ENCODE measurements around the gene SEC61A2. TPM values are rescaled to one million over a fixed set of nuclear protein-coding genes. Genes with fewer than 3 reads are reported as not detected.

SEC61A2 gene
- total and polyA plus RNA-seq, 11 donors: 5.5 to 17.0 (median 9.2) TPM

- intact Hi-C loops (cut with DNase I): no loop called here
- no peaks in the 10 kb centered on the region for H3K27me3 ChIP-seq
- no peak for DNase-seq
- no peaks in the 10 kb centered on the region for H3K4me1 ChIP-seq
- 68 to 90% (median 81%) methylated on average over 14 of the region's 14 CpGs for WGBS, 4 donors
- H3K4me3 ChIP-seq: no peak overlapping the region
- ATAC-seq: no peak
- no peak overlapping the region for H3K27ac ChIP-seq
- TF ChIP-seq CTCF (IDR thresholded peaks at IDR 0.05): no peak
- no peak for TF ChIP-seq POLR2A (IDR thresholded peaks at IDR 0.05)
- peaks cover 0 to 95% (median 82%) of the 10 kb centered on the region in 9 donors for H3K36me3 ChIP-seq
- no peaks in the 10 kb centered on the region for H3K9me3 ChIP-seq
Measured at GRCh38 chr10:12107781-12108180, 21.7 kb upstream of the SEC61A2 start.

DNA sequence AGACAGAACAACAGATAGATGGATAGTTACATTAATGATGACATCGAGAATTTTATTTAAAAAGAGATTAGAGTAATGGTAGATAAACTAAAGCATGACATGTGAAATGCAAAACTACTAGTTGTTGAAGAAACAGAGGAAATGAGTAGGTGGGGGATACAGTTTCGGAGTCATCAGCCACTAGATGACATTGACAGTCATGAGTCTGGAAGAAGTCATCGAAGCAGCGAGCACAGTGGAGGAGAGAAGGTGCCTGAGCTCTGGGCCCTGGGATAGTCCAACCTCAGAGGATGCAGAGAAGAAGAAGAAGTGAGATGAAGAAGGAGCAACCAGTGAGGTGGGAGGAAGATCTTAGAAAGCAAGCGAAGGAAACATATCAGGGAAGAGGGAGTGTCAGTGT lies 20.2 kb upstream of the SEC61A2 start:
- ATAC-seq: no peak
- DNase-seq: no peak
- 95 to 98% (median 96%) methylated on average over 5 of the region's 5 CpGs for WGBS, 4 donors
- Histone ChIP-seq H3K27ac (no peak overlapping the region), H3K4me3 (no peak overlapping the region), H3K4me1 (no peaks in the 10 kb centered on the region), H3K9me3 (no peaks in the 10 kb centered on the region), H3K27me3 (no peaks in the 10 kb centered on the region), H3K36me3 (peaks cover 0 to 97% (median 84%) of the 10 kb centered on the region in 9 donors)
- TF ChIP-seq CTCF (IDR thresholded peaks at IDR 0.05) (no peak), POLR2A (IDR thresholded peaks at IDR 0.05) (no peak)
- intact Hi-C loops (cut with DNase I): no loop called here

- H3K36me3 ChIP-seq: peaks cover 0 to 92% (median 70%) of the 10 kb centered on the region in 9 donors
- TF ChIP-seq POLR2A (IDR thresholded peaks at IDR 0.05) (no peak), CTCF (IDR thresholded peaks at IDR 0.05) (no peak)
Measured at GRCh38 chr10:12111528-12111927, 17.9 kb upstream of the SEC61A2 start.

DNA sequence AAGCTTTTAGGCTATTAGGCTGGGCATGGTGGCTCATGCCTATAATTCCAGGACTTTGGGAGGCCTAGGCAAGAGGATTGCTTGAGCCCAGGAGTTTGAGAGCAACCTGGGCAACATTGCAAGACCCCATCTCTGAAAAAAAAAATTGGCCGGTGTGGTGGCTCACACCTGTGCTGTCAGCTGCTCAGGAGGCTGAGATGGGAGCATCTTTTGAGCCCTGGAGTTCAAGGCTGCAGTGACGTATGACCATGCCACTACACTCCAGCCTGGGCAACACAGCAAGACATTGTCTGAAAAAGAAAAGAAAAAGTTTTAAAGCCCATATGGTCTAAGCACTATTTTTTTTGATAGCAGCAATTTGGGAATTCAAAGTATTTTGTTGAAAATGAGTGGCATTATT lies 15.8 kb upstream of the SEC61A2 start:
- ATAC-seq (no peak), DNase-seq (no peak)
- WGBS, 4 donors: 92 to 99% (median 95%) methylated on average over 2 of the region's 2 CpGs
- intact Hi-C loops (cut with DNase I): no loop called here
- no peak overlapping the region for H3K4me3 ChIP-seq
- H3K9me3 ChIP-seq: no peaks in the 10 kb centered on the region
- no peak for TF ChIP-seq CTCF (IDR thresholded peaks at IDR 0.05)
- TF ChIP-seq POLR2A (IDR thresholded peaks at IDR 0.05): no peak
- no peaks in the 10 kb centered on the region for H3K4me1 ChIP-seq
- peaks cover 0 to 88% (median 64%) of the 10 kb centered on the region in 9 donors for H3K36me3 ChIP-seq
- H3K27me3 ChIP-seq: no peaks in the 10 kb centered on the region
- H3K27ac ChIP-seq: no peak overlapping the region

More at GRCh38 chr10:12111528-12111927, 17.9 kb upstream of the SEC61A2 start:
- H3K4me1 ChIP-seq: no peaks in the 10 kb centered on the region
- no peak overlapping the region for H3K4me3 ChIP-seq
- H3K27me3 ChIP-seq: no peaks in the 10 kb centered on the region
- no peaks in the 10 kb centered on the region for H3K9me3 ChIP-seq
- DNase-seq (no peak), ATAC-seq (no peak)
- H3K27ac ChIP-seq: no peak overlapping the region
- intact Hi-C loops (cut with DNase I): no loop called here

All from heart left ventricle (tissue), 16 donors.